ENCODE results near the gene THSD7B. TPM values are rescaled to one million over a fixed set of nuclear protein-coding genes. Genes with fewer than 3 reads are reported as not detected.

THSD7B gene
- total and polyA plus RNA-seq, 2 of the 13 experiments (the other 11 are each of a cell fraction or from before 2014, with no cell fraction given): 0.02 TPM; not detected in 1

- H3K79me2 ChIP-seq (ENCODE audit: insufficient read depth, low read length): no peaks in the 10 kb centered on the region
- H2AFZ ChIP-seq (ENCODE audit: low read length): no peak overlapping the region
- no peaks in the 10 kb centered on the region for H3K36me3 ChIP-seq (replicated peaks in 1 of 2; ENCODE audit: control insufficient read depth in 1 of 2, insufficient read depth in 2 of 2, low read length in 2 of 2)
- H3K9me3 ChIP-seq (ENCODE audit: low read length): no peaks in the 10 kb centered on the region
- no peak overlapping the region for H3K27ac ChIP-seq (ENCODE audit: extremely low read length, insufficient read depth, low read length)
- H3K4me3 ChIP-seq (replicated peaks in 1 of 3; ENCODE audit: insufficient read depth in 1 of 3, low read depth in 2 of 3, low read length in 3 of 3): no peak overlapping the region
- intact Hi-C loops (cut with micrococcal nuclease; ENCODE audit: unreplicated experiment): no loop called here
- no peaks in the 10 kb centered on the region for H3K4me1 ChIP-seq (ENCODE audit: insufficient read depth, low read length)
- WGBS (ENCODE audit: low lambda C conversion rate): 15% methylated on average over 2 of the region's 2 CpGs
- POLR2A ChIA-PET: no interaction called here
- H4K20me1 ChIP-seq (ENCODE audit: insufficient read depth, low read length): 0 out of 2 replicates have a peak, but pooled peaks cover 2% of the 10 kb centered on the region
- H3K27me3 ChIP-seq (ENCODE audit: control insufficient read depth in 1 of 2, insufficient read depth in 2 of 2, low read length in 2 of 2): no peaks in the 10 kb centered on the region
- DNase-seq (ENCODE audit: low spot score) (no peak), FAIRE-seq (no peak), ATAC-seq (no peak)
- no peak overlapping the region for H3K4me2 ChIP-seq (ENCODE audit: low read depth, low read length)
- H3K9ac ChIP-seq (ENCODE audit: insufficient read depth, low read depth, low read length): no peak overlapping the region
- BruUV-seq (replicated peaks): no TSS peak
- in situ Hi-C loops (cut with HindIII; ENCODE audit: extremely low pct_ligation_motif_present, low pct_unique_long_range_greater_than_20kb): no loop called here
- no peak for TF ChIP-seq THAP11 (CRISPR knock-in tag; IDR thresholded peaks at IDR 0.05)
- CTCF ChIA-PET (ENCODE audit: low intra/inter-chr PET ratio, low total read pairs): no interaction called here
Measured at GRCh38 chr2:136929531-136929930, 164.2 kb downstream of the THSD7B start.

GRCh38 chr2:136932700-136933099 lies 167.4 kb downstream of the THSD7B start:
- Histone ChIP-seq H3K79me2 (ENCODE audit: insufficient read depth, low read length) (no peaks in the 10 kb centered on the region), H3K4me3 (replicated peaks in 1 of 3; ENCODE audit: insufficient read depth in 1 of 3, low read depth in 2 of 3, low read length in 3 of 3) (no peak overlapping the region), H2AFZ (ENCODE audit: low read length) (no peak overlapping the region), H3K4me1 (ENCODE audit: insufficient read depth, low read length) (no peaks in the 10 kb centered on the region), H3K4me2 (ENCODE audit: low read depth, low read length) (no peak overlapping the region), H3K27ac (ENCODE audit: extremely low read length, insufficient read depth, low read length) (no peak overlapping the region), H4K20me1 (ENCODE audit: insufficient read depth, low read length) (0 out of 2 replicates have a peak, but pooled peaks cover 2% of the 10 kb centered on the region), H3K27me3 (ENCODE audit: control insufficient read depth in 1 of 2, insufficient read depth in 2 of 2, low read length in 2 of 2) (no peaks in the 10 kb centered on the region), H3K9ac (ENCODE audit: insufficient read depth, low read depth, low read length) (no peak overlapping the region), H3K9me3 (ENCODE audit: low read length) (no peaks in the 10 kb centered on the region), H3K36me3 (replicated peaks in 1 of 2; ENCODE audit: control insufficient read depth in 1 of 2, insufficient read depth in 2 of 2, low read length in 2 of 2) (no peaks in the 10 kb centered on the region)
- POLR2A ChIA-PET: no interaction called here
- peak; percentile 30 for DNase-seq (ENCODE audit: low spot score)
- FAIRE-seq: peak; percentile 74
- in situ Hi-C loops (cut with HindIII; ENCODE audit: extremely low pct_ligation_motif_present, low pct_unique_long_range_greater_than_20kb): loop anchor here (5.0 kb wide), 1 partner anchor 905 kb away; no protein-coding TSS in a partner anchor
- WGBS (ENCODE audit: low lambda C conversion rate): 3% methylated on average over 3 of the region's 3 CpGs
- TF ChIP-seq ZNF883 (CRISPR knock-in tag; IDR thresholded peaks at IDR 0.05; ENCODE audit: not compliant biosample characterization) (no peak), STAG1 (CRISPR knock-in tag; IDR thresholded peaks at IDR 0.05) (peak; percentile 88), MTF1 (CRISPR knock-in tag; IDR thresholded peaks at IDR 0.05) (no peak), REPIN1 (CRISPR knock-in tag; IDR thresholded peaks at IDR 0.05; ENCODE audit: borderline replicate concordance, low read depth) (0 out of 2 replicates have a peak, but pooled peaks have one; percentile 28), RAD21 (CRISPR knock-in tag; IDR thresholded peaks at IDR 0.05) (peak; percentile 59), POLR2AphosphoS5 (IDR thresholded peaks at IDR 0.05; ENCODE audit: low read depth, low read length) (no peak), PREB (CRISPR knock-in tag; IDR thresholded peaks at IDR 0.05) (no peak), SMC3 (IDR thresholded peaks at IDR 0.05; ENCODE audit: low read length) (peak; percentile 86)
- TF ChIP-seq, protein P1, sequence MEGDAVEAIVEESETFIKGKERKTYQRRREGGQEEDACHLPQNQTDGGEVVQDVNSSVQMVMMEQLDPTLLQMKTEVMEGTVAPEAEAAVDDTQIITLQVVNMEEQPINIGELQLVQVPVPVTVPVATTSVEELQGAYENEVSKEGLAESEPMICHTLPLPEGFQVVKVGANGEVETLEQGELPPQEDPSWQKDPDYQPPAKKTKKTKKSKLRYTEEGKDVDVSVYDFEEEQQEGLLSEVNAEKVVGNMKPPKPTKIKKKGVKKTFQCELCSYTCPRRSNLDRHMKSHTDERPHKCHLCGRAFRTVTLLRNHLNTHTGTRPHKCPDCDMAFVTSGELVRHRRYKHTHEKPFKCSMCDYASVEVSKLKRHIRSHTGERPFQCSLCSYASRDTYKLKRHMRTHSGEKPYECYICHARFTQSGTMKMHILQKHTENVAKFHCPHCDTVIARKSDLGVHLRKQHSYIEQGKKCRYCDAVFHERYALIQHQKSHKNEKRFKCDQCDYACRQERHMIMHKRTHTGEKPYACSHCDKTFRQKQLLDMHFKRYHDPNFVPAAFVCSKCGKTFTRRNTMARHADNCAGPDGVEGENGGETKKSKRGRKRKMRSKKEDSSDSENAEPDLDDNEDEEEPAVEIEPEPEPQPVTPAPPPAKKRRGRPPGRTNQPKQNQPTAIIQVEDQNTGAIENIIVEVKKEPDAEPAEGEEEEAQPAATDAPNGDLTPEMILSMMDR (CRISPR knock-in tag; IDR thresholded peaks at IDR 0.05): peak; percentile 80
- CTCF ChIA-PET (ENCODE audit: low intra/inter-chr PET ratio, low total read pairs): interaction anchor here (2.3 kb wide), 1 partner anchor 905 kb away, joined by 24 read pairs; no protein-coding TSS in a partner anchor
- peak; percentile 98 for ATAC-seq
- intact Hi-C loops (cut with micrococcal nuclease; ENCODE audit: unreplicated experiment): loop anchor here (1.0 to 5.0 kb wide), 6 partner anchors 119 to 1895 kb away; no protein-coding TSS in a partner anchor
- no TSS peak for BruUV-seq (replicated peaks)

Measured in HepG2 (cell line).